Medulla oblongata (tissue), 1 donor: Measurements from ENCODE around the gene PALLD.
A peak's percentile ranks its signal among the peaks of the same experiment; 100 is the strongest.
"Not testable (repeated sequence)": the region's sequence is repeated elsewhere in the genome, so short reads cannot be mapped to it uniquely, and the experiment has no call there.

Source experiments
- DNase-seq: peaks from one replicate; pipeline ENCODE4 v3.0.0-alpha.2; 2015; ENCODE audit errors: extremely low spot score

PALLD gene

DNA sequence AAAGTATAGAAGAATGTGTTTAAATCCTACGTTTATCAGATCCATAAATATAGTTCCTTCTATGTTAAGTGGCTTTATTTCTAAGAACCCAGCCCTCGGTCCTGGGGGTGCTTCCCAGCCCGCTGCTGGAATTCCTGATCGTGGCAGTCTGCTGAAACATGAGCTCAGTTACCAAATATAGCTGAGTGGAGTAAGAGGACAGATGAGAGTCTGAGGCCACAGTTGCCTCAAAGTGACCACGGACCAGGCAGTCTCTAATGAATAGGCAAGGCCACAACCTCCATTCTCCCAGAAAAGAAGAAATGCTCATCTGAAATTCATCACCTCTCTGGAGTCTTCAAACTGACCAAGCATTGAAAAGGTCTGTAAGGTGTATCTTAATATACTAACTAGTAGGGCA is at the start of gene PALLD:
TSS of gene PALLD (plus strand) at position 219 of the 400 bp plus-strand sequence.
- no peak for DNase-seq

DNA sequence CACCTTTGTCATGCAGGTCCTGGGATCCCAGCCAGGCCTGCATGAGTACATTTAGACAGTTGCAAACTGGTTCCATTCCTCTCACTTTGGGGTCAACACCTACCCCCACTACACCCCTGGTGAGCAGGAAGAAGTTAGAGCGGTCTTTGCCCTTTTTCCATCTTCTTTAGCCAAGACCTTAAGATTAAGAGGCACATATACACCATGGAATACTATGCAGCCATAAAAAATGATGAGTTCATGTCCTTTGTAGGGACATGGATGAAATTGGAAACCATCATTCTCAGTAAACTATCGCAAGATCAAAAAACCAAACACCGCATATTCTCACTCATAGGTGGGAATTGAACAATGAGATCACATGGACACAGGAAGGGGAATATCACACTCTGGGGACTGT is 47.8 kb upstream of the PALLD start:
- not testable (repeated sequence) for DNase-seq

GRCh38 chr4:168449719-168450452 is 47.0 kb upstream of the PALLD start:
- DNase-seq, result no peak

GRCh38 chr4:168451331-168451730 is 45.5 kb upstream of the PALLD start:
- DNase-seq, result no peak

DNA sequence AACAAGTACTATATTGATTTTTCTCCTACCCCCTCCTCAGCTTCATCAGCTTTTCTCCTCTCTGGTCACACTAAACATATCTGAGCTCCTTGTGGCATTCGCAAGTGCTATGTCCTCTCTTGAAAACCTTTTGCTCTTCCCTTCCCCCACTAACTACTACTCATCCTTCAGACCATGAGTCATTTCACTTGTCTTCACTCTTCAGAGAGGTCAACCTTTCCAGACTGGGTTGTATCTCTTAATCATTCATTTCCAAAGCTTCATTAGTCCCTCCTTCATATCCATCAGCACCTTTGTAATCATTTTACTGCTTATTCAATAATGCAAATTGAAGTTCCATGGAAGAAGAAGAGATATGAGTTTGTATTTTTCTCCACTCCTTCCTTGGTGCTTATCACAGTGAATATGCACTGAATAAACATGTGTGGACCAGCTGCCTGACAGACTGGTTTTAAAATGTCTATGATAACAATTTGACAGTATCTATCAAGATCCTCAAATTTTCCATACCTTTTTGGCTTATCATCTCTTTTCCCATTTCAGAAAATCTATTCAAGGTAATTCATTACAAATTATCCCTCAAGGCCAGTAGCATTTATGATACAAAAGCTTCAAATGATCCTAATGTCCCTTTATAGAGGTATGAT is 45.0 kb upstream of the PALLD start:
- no peak for DNase-seq

DNA sequence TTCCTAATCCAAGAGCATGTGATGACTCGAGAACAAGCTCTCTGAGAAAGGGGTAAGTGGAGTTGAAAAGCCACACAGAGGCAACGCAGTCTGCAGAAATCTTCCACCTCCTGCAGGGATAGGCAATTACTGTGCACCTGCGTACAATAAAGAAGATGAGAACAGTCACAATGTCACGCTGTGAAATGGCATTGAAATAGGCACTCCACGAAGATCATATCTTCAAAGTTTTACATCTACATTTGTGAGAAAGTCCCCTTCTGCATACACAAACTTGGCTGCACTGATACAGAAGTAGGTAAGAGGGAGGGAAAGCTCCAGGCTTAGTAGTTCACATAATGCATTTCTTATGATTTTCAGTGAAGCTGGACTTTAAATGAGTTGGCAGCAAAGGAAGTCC is 43.7 kb upstream of the PALLD start:
- no peak for DNase-seq

- DNase-seq, result not testable (repeated sequence)
Measured at GRCh38 chr4:168458256-168458655, 38.6 kb upstream of the PALLD start.

- DNase-seq, result no peak
Measured at GRCh38 chr4:168461821-168462220, 35.0 kb upstream of the PALLD start.

DNA sequence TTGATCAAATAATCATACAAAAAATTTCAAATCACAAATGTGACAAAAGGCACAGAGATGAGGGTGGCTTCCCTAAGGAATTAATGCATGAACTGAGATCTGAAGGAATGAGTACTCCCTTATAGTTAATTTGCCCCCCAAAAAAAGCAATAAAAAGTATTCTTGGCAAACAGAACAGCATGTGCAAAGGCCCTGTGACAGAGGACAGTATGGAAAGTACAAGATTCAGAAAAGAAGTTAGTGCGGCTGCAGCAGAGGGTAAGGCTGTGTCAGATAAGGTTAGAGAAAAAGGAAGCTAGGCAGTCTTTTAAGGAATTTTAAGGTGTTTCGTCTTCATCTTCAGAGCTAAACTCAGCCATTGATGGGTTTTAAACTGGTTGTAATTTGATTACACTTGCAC is 23.9 kb upstream of the PALLD start:
- DNase-seq, result no peak

- no peak for DNase-seq
Measured at GRCh38 chr4:168474660-168475320, 22.1 kb upstream of the PALLD start.

DNA sequence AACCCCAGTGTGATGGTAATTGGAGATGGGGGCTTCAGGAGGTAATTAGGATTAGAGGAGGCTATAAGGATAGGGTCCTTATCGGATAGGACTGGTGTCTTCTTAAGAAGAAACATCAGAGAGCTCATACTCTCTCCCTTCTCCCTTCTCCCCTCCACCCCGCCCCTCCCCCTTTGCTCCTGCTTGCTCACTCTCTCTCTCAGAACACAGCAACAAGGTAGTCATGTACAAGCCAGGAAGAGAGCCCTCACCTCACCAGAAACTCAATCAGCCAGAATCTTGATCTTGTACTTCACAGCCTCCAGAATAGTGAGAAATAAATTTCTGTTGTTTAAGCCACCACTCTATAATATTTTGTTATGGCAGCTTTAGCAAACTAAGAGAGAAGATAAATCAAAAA is 21.1 kb upstream of the PALLD start:
- DNase-seq, result no peak

DNA sequence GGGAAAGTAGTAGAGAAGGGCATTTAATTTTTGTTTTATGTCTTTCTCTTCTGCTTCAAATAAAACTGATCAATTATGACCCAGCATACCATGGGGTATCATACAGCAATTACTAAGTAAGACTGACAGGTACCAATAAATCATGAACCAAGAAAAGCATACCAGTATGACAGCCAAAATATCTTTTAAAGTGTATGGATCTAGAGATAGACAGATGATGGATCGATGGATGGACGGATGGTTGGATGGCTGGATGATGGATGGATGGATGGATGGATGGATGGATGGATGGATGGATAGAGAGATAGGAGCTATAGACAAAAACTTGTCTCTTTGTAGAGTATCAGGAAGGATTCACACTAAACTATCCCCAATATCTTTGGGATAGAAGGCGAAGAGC is 18.0 kb upstream of the PALLD start:
- no peak for DNase-seq

DNA sequence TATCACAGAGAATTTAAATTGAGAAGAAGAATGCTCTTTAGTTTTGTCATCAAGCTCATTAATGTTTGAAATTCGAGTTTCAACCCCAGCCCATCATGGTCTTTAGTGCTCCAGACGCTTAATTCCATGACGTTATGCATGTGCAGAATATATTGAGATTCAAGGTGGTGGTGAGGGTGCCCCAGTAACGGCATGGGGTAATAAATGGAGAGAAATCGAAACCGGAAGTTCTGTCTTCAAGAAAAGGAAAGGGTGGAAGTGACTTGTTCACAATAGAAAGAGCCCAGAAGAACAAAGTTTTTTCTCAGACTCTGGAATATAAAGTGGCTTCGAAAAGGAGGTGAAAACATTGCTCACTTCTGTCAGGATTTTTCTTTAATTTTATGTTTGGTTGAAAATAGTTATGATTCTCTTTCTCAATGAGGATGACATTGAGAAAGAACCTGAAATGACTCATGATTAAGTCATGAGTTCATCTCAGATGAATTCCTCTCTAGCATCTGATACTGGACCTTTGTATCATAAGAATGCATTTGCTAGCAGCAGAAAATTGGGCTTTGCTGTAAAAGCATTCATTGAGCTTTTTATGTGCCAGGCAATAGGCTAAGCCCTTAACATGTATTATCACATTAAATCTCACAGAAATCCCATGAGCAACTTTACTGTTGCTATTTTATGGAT is 15.8 kb upstream of the PALLD start:
- peak; percentile 81 for DNase-seq

DNA sequence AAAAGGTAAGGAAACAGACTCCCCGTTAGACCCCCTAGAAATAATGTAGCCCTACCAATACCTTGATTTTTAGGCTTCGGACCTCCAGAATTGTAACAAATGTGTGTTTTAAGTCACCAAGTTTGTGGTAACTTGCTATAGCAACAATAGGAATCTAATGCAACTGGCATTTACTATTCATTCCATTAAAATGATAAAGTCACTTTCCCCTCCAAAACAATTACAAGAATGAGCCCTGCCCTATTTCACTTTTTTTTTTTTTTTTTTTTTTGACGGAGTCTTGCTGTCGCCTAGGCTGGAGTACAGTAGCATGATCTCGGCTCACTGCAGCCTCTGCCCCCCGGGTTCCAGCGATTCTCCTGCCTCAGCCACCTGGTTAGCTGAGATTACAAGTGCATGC is 13.0 kb upstream of the PALLD start:
- DNase-seq, result no peak

- no peak for DNase-seq
Measured at GRCh38 chr4:168484626-168485025, 12.2 kb upstream of the PALLD start.

- no peak for DNase-seq
Measured at GRCh38 chr4:168485156-168485910, 11.5 kb upstream of the PALLD start.

DNA sequence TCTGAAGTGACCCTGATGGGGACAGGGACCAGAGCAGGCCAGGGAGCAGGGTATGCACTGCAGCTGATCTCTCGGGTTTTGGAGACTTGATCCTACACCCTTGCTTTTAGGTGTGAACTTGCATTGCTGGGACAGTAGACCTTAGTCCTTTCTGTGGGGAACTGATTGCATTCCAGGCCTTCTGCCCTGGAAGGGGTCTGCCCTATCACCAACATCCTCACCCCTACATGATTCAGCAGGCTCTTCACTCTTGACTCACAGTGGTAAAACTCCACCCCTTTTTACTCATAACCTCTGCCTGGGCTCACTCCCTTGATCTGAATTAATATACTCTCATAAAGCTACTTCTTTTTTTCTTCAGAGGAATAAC is 10.0 kb upstream of the PALLD start:
- no peak for DNase-seq

GRCh38 chr4:168487282-168488035 is 9.4 kb upstream of the PALLD start:
- no peak for DNase-seq

DNA sequence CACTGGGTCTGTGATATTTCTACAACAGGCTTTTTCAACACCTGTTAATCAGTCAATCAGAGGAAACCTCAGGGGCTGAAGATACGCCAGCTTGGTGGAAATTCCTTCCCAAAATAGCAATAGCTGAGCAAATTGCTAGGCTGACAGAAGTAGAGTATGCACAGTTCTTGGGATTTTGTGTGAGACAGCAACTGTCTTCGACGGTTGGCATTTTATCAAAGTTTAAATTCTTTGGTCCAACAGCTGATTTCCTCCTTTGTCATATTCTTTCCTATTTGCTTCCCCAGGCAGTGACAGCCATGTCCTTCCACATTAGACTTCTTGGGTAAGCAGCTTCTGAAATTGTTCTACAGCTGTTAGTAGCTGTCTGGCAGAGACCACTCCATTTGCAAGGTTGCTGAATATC is 8.0 kb upstream of the PALLD start:
- DNase-seq, result no peak

DNA sequence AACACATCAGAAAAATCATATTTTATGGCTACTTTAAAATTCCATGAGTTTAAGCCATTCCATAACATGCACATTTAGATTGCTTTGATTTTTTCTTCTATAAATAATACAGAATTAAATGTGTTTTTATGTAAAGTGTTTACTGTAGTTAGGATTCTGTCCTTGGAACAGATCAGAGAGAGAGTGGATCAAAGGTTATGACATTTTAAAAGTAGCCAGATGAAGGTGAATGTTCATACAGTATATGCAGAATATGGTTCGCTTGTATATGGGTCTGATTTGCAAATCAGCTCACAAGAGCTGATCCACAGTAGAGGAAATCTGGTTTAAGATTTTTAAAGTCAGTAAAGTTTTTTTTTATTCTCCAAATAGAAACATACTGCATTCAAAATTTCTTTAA is 7.2 kb upstream of the PALLD start:
- no peak for DNase-seq

DNA sequence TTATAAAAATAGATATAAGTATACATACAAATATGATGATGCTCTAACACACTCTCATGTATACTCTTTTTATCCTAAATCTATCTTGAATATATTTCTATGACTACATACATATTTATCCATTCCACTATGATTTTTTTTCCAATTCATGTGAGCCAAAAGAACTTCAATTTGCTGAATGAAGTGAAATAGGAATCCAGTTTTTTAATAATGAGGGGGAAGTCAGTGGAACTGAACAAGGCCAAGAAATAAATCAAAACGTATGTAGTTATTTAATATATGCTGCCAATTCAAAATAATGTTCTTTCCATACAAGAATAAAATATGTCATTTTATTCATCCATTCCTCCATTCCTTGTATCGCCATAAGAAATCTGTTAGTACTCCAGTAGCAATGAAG is 6.1 kb upstream of the PALLD start:
- no peak for DNase-seq
